OCI-LY3 (cell line): ENCODE data around the gene GPC4.

Experiments used
- H2AFZ ChIP-seq: fragments of 200-600, 300-600 bp; shearing (Covaris generic); 2 replicates; pipeline ENCODE4 v1.6.0; 2014; ENCODE audit warnings: antibody characterized with exemption, low read depth, low read length
- H3K27ac ChIP-seq: fragments of 200-600, 300-600 bp; sonication (generic); 2 replicates; pipeline ENCODE4 v1.5.1; 2014; ENCODE audit warnings: mild to moderate bottlenecking, low read length, moderate library complexity, mixed read lengths
- H3K27me3 ChIP-seq: fragments of 200-600, 300-600 bp; sonication (generic); 2 replicates; pipeline ENCODE4 v1.6.1; 2014; ENCODE audit warnings: low read depth, low read length, mixed read lengths
- H3K36me3 ChIP-seq: fragments of 200-600, 300-600 bp; sonication (generic); replicated peaks from 2 replicates; pipeline ENCODE3; 2014; ENCODE audit warnings: low read depth, low read length, mixed read lengths
- H3K4me1 ChIP-seq: fragments of 300-600, 200-600 bp; sonication (generic); 2 replicates; pipeline ENCODE4 v1.6.1; 2014; ENCODE audit warnings: low read length, mixed read lengths
- H3K4me2 ChIP-seq: fragments of 200-600, 300-600 bp; sonication (generic); 2 replicates; pipeline ENCODE4 v1.6.1; 2014; ENCODE audit warnings: low read length, mixed read lengths
- H3K4me3 ChIP-seq: fragments of 300-600, 200-600 bp; sonication (generic); 2 replicates; pipeline ENCODE4 v1.5.1; 2014; ENCODE audit warnings: antibody characterized with exemption, mild to moderate bottlenecking, low read length, moderate library complexity
- H3K79me2 ChIP-seq: fragments of 300-600, 200-600 bp; shearing (Covaris generic); 2 replicates; pipeline ENCODE4 v1.6.1; 2014; ENCODE audit warnings: mild to moderate bottlenecking, low read length, mixed read lengths
- H3K9ac ChIP-seq: fragments of 300-600, 200-600 bp; shearing (Covaris generic); 2 replicates; pipeline ENCODE4 v1.6.0; 2014; ENCODE audit warnings: mild to moderate bottlenecking, low read length, moderate library complexity
- H3K9me3 ChIP-seq: fragments of 200-600, 300-600 bp; shearing (Covaris generic); 2 replicates; pipeline ENCODE4 v1.6.1; 2014; ENCODE audit warnings: low read length, mixed read lengths; ENCODE audit not compliant: insufficient read depth
- H4K20me1 ChIP-seq: fragments of 200-600, 300-600 bp; sonication (generic); 2 replicates; pipeline ENCODE4 v1.6.1; 2016; ENCODE audit warnings: low read length, mixed read lengths; ENCODE audit not compliant: insufficient read depth
- EZH2phosphoT487 ChIP-seq: fragments of 200-600 bp; shearing (Covaris generic); IDR thresholded peaks from 2 replicates; pipeline ENCODE4 v1.6.1; 2018; ENCODE audit warnings: antibody characterized with exemption, mixed run types, low read depth
- TF ChIP-seq, protein P1 (sequence below): fragments of 200-600, 300-600 bp; sonication (generic); IDR thresholded peaks from 2 replicates; pipeline ENCODE4 v1.5.1; 2014; ENCODE audit warnings: antibody characterized with exemption, low read length, low read depth

The GPC4 gene

DNA sequence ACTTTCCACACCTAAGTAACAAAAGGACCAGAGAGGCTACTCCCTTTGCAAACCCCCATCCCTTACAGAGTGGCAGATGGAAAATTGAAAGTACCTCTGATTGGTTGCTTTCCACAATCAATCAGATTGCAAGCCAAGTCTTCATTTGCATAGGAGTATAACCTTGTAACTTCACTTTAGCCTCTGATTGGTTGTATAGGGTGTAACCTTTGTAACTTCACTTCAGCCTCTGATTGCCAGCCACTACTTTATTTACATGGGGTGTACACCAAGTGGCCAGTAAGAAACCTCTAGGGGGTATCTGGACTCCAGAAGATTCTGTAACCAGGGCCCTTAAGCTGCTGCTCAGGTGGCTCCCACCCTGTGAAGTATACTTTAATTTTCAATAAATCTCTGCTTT lies 48.6 kb downstream of the GPC4 start:
- Histone ChIP-seq H3K9me3 (no peaks in the 10 kb centered on the region), H4K20me1 (no peaks in the 10 kb centered on the region), H3K9ac (no peak overlapping the region), H3K4me1 (no peaks in the 10 kb centered on the region), H3K36me3 (no peaks in the 10 kb centered on the region), H3K4me2 (no peak overlapping the region), H3K27me3 (no peaks in the 10 kb centered on the region), H3K27ac (no peak overlapping the region), H3K79me2 (no peaks in the 10 kb centered on the region), H3K4me3 (no peak overlapping the region), H2AFZ (no peak overlapping the region)
- TF ChIP-seq EZH2phosphoT487, result no peak
- TF ChIP-seq, protein P1, sequence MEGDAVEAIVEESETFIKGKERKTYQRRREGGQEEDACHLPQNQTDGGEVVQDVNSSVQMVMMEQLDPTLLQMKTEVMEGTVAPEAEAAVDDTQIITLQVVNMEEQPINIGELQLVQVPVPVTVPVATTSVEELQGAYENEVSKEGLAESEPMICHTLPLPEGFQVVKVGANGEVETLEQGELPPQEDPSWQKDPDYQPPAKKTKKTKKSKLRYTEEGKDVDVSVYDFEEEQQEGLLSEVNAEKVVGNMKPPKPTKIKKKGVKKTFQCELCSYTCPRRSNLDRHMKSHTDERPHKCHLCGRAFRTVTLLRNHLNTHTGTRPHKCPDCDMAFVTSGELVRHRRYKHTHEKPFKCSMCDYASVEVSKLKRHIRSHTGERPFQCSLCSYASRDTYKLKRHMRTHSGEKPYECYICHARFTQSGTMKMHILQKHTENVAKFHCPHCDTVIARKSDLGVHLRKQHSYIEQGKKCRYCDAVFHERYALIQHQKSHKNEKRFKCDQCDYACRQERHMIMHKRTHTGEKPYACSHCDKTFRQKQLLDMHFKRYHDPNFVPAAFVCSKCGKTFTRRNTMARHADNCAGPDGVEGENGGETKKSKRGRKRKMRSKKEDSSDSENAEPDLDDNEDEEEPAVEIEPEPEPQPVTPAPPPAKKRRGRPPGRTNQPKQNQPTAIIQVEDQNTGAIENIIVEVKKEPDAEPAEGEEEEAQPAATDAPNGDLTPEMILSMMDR, result no peak

DNA sequence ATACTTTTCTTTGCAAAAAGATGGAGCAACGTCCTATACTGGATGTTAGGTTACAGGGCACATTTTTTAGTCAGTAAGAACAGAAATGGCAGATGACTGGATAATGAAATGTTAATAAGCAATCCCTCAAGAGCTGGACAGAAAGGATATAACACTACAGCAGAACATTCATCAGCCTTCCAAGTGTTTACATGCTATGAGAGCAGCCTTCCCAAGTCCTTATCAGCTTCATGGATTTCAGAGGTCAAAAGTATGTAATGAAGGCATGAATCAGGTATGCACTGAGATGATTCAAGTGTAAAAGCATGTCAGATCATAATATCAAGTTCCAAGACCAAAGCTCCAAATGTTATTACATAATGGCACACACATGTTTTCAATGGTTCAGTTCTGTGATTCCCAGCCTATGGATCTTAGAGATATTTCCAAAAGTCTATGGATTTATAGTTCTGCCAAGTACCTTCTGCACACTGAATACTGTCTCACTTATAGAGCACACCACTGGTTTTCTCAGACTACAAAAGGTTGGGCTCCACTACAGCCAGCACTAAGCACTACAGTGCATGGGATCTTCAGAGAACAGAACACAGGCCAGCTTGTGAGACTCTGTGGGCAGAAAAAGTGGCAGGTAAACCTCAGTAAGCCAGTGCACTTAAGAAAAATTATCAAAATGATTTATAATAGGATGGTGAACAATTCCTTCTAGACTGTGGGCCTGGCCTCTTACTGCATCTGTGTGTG lies 49.2 kb downstream of the GPC4 start:
- no peak for TF ChIP-seq EZH2phosphoT487
- TF ChIP-seq, protein P1, result no peak
- H3K4me1 ChIP-seq, result no peaks in the 10 kb centered on the region
- H3K4me2 ChIP-seq, result no peak overlapping the region
- no peaks in the 10 kb centered on the region for H3K9me3 ChIP-seq
- H3K4me3 ChIP-seq, result no peak overlapping the region
- no peaks in the 10 kb centered on the region for H4K20me1 ChIP-seq
- H3K36me3 ChIP-seq, result no peaks in the 10 kb centered on the region
- H2AFZ ChIP-seq, result no peak overlapping the region
- H3K27me3 ChIP-seq, result no peaks in the 10 kb centered on the region
- H3K27ac ChIP-seq, result no peak overlapping the region
- no peaks in the 10 kb centered on the region for H3K79me2 ChIP-seq
- no peak overlapping the region for H3K9ac ChIP-seq

DNA sequence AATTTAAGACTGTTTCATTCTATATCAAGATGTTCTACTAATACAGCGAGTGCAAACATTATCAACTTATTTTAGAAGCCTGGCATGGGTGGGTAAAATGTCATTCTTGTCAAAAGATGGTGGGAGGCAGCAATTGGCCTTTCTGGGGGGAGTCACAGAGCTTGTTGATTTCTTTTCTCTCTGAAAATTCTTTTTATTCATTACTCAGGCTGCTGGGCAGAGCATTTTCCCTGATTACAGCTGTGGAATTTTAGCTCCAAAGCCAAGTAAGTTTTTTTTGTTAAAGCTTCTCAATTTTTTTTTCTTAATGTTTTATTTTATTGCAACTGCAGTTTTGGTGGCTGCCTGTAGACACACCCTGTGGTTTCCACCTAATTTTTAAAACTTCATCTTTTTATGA lies 50.4 kb downstream of the GPC4 start:
- no peaks in the 10 kb centered on the region for H4K20me1 ChIP-seq
- H3K4me3 ChIP-seq, result no peak overlapping the region
- H3K9ac ChIP-seq, result no peak overlapping the region
- TF ChIP-seq, protein P1, result no peak
- no peak for TF ChIP-seq EZH2phosphoT487
- no peaks in the 10 kb centered on the region for H3K9me3 ChIP-seq
- no peak overlapping the region for H2AFZ ChIP-seq
- no peaks in the 10 kb centered on the region for H3K27me3 ChIP-seq
- no peaks in the 10 kb centered on the region for H3K4me1 ChIP-seq
- H3K27ac ChIP-seq, result no peak overlapping the region
- no peaks in the 10 kb centered on the region for H3K36me3 ChIP-seq
- H3K79me2 ChIP-seq, result no peaks in the 10 kb centered on the region
- H3K4me2 ChIP-seq, result no peak overlapping the region

DNA sequence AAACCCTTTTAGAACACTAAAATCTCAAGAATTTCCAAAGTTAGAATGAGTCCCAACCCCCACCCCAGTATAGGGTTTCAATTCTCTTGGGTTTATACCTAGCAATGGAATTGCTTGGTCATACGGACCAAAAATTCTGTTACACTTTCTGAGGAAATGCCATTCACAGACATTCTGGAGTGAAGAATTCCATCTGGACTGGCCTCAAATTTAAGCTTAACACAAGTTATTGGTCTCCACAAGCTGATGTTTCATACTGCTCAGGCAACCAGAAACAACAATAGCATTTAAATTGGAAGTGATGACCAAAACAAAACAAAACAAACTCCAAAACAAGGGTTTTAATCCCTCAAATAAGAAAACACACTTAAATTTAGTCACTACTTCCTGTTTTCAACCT lies 51.1 kb downstream of the GPC4 start:
- Histone ChIP-seq H3K9ac (no peak overlapping the region), H3K27me3 (no peaks in the 10 kb centered on the region), H3K36me3 (no peaks in the 10 kb centered on the region), H3K4me2 (no peak overlapping the region), H3K4me3 (no peak overlapping the region), H4K20me1 (no peaks in the 10 kb centered on the region), H3K4me1 (no peaks in the 10 kb centered on the region), H3K9me3 (no peaks in the 10 kb centered on the region), H3K27ac (no peak overlapping the region), H3K79me2 (no peaks in the 10 kb centered on the region), H2AFZ (no peak overlapping the region)
- TF ChIP-seq EZH2phosphoT487, result no peak
- TF ChIP-seq, protein P1, result no peak
